Smooth muscle cell (in vitro differentiated cells): ENCODE data around the gene LDAH. TPM values are rescaled to one million over a fixed set of nuclear protein-coding genes. Genes with fewer than 3 reads are reported as not detected.
A peak's percentile ranks its signal among the peaks of the same experiment; 100 is the strongest.

Experiments
- DNase-seq: peaks from one replicate; lab custom pipeline; 2025; ENCODE audit not compliant: unreplicated experiment; lab: John Stamatoyannopoulos, UW
- H2AFZ ChIP-seq: fragments of 200-600 bp; sonication (generic); 2 replicates; pipeline ENCODE4 v1.6.0; 2016; ENCODE audit warnings: antibody characterized with exemption, low read depth, mild to moderate bottlenecking
- H3F3A ChIP-seq: fragments of 200-600 bp; sonication (generic); 2 replicates; pipeline ENCODE4 v1.6.0; 2017; ENCODE audit warnings: antibody characterized with exemption, low read depth
- H3K27ac ChIP-seq: fragments of 200-600 bp; sonication (generic); 2 replicates; pipeline ENCODE4 v1.5.1; 2016; ENCODE audit warnings: low read depth, mild to moderate bottlenecking
- H3K27me3 ChIP-seq: fragments of 200-600 bp; sonication (generic); 2 replicates; pipeline ENCODE4 v1.6.1; 2016; ENCODE audit warnings: low read depth, mild to moderate bottlenecking
- H3K36me3 ChIP-seq: fragments of 200-600 bp; sonication (generic); 2 replicates; pipeline ENCODE4 v1.5.1; 2016; ENCODE audit warnings: low read depth
- H3K4me1 ChIP-seq: fragments of 200-600 bp; sonication (generic); 2 replicates; pipeline ENCODE4 v1.5.1; 2016; ENCODE audit warnings: low read depth
- H3K4me2 ChIP-seq: fragments of 200-600 bp; sonication (generic); 2 replicates; pipeline ENCODE4 v1.6.0; 2016; ENCODE audit warnings: mild to moderate bottlenecking
- H3K4me3 ChIP-seq: fragments of 200-600 bp; sonication (generic); 2 replicates; pipeline ENCODE4 v1.5.1; 2016; ENCODE audit warnings: mild to moderate bottlenecking
- H3K79me2 ChIP-seq: fragments of 200-600 bp; sonication (generic); 2 replicates; pipeline ENCODE4 v1.6.0; 2016; ENCODE audit warnings: low read depth, mild to moderate bottlenecking
- H3K9ac ChIP-seq: fragments of 200-600 bp; sonication (generic); 2 replicates; pipeline ENCODE4 v1.6.0; 2016; ENCODE audit warnings: low read depth
- H3K9me3 ChIP-seq: fragments of 200-600 bp; sonication (generic); replicated peaks from 2 replicates; pipeline ENCODE4 v1.5.1; 2016; ENCODE audit warnings: low read depth
- H4K20me1 ChIP-seq: fragments of 200-600 bp; sonication (generic); 2 replicates; pipeline ENCODE4 v1.6.0; 2016; ENCODE audit warnings: low read depth
- WGBS: methylation state at CpG from one replicate; pipeline ENCODE4 v1.1.7; 2016; ENCODE audit warnings: low lambda C conversion rate; 5-methylcytosine and 5-hydroxymethylcytosine counted together
- polyA plus RNA-seq: library from polyadenylated mRNA; unstranded; fragments of >200 nt; fragmentation: Nextera tagmentation; extraction: Ambion mirVana; gene quantifications from 2 replicates; pipeline ENCODE4 v1.2.1, GENCODE V29; 2016
- total RNA-seq: library from RNA; depleted of rRNA; stranded (reverse); fragments of >200 nt; gene quantifications from 2 replicates; pipeline ENCODE4 v1.2.3, GENCODE V29; 2014
- TF ChIP-seq, protein P1 (sequence below): fragments of 200-600 bp; sonication (generic); IDR thresholded peaks from 2 replicates; pipeline ENCODE4 v1.5.1; 2017; ENCODE audit warnings: borderline replicate concordance, mild to moderate bottlenecking, antibody characterized with exemption; ENCODE audit not compliant: insufficient read depth, poor library complexity, severe bottlenecking

The LDAH gene
- total and polyA plus RNA-seq, 2 experiments from 2014 or later: 14.9 to 15.7 TPM

DNA sequence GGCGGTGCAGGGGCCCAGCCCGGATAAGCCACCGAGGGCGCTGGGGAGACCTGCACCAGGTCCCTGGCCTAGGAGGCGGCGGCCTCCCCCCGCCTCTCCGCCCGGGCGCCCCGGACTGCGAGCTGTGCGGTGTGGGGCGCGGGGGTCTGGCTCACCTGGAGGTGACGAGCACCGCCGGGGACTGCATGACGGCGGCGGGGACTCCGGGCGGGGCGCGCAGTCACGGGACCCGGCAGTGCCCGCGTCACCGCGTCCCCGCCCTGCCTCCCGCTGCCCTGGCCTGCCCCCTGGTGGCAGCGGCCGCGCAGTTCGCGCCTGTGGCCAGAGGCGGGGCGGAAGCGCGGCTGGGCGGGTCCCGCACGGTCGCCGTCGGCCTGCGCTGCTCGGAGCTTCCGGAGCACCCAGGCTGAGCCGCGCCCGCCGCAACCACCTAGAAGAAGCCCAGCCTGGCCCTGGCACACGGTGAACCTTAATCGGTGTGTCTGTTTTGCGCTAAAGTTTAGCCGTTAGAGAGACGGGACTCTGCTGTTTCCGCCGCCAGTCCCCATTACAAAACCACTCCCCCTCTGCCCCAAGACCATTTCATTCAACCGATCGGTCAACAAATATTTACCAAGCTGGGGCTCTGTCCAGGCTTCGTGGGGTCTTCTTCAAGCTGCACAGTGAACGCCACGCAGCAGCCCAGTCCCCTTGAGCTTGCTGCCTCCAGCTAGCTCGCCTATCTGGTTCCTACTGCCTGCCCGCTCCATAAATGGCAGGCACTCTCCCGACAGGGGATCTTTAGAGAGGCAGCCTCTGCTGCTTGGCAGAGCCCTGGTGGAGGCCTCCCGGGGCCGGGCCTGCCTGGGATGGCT is 171.8 kb downstream of the LDAH start, which contains the start of gene HS1BP3:
Gene HS1BP3, minus strand, starts transcription at position 222 of the 854 bp plus-strand sequence. Its CDS starts 35 bp downstream, at position 187.
- H3K4me1 ChIP-seq: peaks cover 6% of the 10 kb centered on the region
- TF ChIP-seq, protein P1, sequence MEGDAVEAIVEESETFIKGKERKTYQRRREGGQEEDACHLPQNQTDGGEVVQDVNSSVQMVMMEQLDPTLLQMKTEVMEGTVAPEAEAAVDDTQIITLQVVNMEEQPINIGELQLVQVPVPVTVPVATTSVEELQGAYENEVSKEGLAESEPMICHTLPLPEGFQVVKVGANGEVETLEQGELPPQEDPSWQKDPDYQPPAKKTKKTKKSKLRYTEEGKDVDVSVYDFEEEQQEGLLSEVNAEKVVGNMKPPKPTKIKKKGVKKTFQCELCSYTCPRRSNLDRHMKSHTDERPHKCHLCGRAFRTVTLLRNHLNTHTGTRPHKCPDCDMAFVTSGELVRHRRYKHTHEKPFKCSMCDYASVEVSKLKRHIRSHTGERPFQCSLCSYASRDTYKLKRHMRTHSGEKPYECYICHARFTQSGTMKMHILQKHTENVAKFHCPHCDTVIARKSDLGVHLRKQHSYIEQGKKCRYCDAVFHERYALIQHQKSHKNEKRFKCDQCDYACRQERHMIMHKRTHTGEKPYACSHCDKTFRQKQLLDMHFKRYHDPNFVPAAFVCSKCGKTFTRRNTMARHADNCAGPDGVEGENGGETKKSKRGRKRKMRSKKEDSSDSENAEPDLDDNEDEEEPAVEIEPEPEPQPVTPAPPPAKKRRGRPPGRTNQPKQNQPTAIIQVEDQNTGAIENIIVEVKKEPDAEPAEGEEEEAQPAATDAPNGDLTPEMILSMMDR: peak; percentile 86
- no peaks in the 10 kb centered on the region for H3F3A ChIP-seq
- DNase-seq: peak; percentile 51
- H3K27ac ChIP-seq: peak within 1 kb of the TSS; percentile 68
- H3K4me2 ChIP-seq: peak within 1 kb of the TSS; percentile 93
- peaks cover 9% of the 10 kb centered on the region for H3K79me2 ChIP-seq
- H2AFZ ChIP-seq: peak within 1 kb of the TSS; percentile 99
- H3K27me3 ChIP-seq: no peaks in the 10 kb centered on the region
- peak within 1 kb of the TSS; percentile 92 for H3K9ac ChIP-seq
- peak within 1 kb of the TSS; percentile 93 for H3K4me3 ChIP-seq
- no peaks in the 10 kb centered on the region for H3K36me3 ChIP-seq
- no peaks in the 10 kb centered on the region for H3K9me3 ChIP-seq
- H4K20me1 ChIP-seq: peaks cover 14% of the 10 kb centered on the region
- WGBS: 3% methylated on average over 49 of the region's 72 CpGs

DNA sequence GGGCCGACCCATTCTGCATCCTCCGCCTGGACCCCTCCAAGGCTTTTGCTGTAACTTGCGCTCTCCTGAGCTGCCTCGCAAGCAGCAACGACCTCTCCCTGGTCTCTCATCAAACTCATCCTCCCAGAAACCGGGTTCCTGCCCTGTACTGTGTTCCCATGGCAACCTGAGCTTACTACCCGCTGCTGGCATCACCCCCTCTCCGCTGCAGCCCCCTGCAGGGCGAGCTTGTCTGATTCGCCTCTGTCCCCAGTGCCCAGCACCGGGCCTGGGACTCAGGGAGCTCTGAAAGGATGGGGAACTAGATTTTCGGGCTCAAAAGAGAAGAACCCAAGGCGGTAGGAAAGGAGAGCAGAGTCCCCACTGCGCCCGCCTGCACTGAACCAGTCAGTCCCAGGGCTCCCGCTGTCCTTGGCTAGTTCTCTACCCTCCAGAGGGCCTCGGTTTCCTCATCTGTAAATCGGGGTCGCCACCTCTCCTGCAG is 172.5 kb downstream of the LDAH start:
- Histone ChIP-seq H2AFZ (peak overlapping the region; percentile 88), H3K79me2 (peaks cover 9% of the 10 kb centered on the region), H3K36me3 (no peaks in the 10 kb centered on the region), H3F3A (no peaks in the 10 kb centered on the region), H3K4me3 (peak overlapping the region; percentile 93), H3K4me1 (peaks cover 6% of the 10 kb centered on the region), H3K27me3 (no peaks in the 10 kb centered on the region), H3K27ac (peak overlapping the region; percentile 68), H3K9ac (peak overlapping the region; percentile 92), H3K9me3 (no peaks in the 10 kb centered on the region), H4K20me1 (peaks cover 14% of the 10 kb centered on the region), H3K4me2 (peak overlapping the region; percentile 93)
- TF ChIP-seq, protein P1: no peak
- DNase-seq: no peak
- 14% methylated on average over 19 of the region's 19 CpGs for WGBS

DNA sequence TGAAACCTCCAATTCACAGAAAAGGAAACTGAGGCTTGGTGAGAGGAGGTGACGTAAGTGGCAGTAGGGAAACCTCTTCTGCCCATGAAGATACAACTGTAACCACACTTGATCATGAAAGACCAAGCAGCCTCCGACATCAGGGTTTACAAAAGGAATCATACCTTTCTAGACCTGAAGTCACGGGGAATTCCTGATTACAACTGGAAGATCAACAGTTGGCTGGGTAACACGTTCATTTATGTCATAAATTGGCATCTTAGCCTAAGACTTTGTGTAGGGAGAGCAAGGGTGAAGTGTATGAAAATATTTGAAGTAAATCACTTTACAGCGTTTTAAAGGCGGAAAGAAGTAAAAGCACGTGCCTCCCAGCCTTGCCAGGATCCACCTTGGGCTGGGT is 172.9 kb downstream of the LDAH start:
- TF ChIP-seq, protein P1: no peak
- no peaks in the 10 kb centered on the region for H3K36me3 ChIP-seq
- H3K4me1 ChIP-seq: peaks cover 6% of the 10 kb centered on the region
- peak overlapping the region; percentile 92 for H3K9ac ChIP-seq
- H3F3A ChIP-seq: no peaks in the 10 kb centered on the region
- WGBS: 90% methylated on average over 7 of the region's 7 CpGs
- peaks cover 14% of the 10 kb centered on the region for H4K20me1 ChIP-seq
- no peaks in the 10 kb centered on the region for H3K9me3 ChIP-seq
- no peaks in the 10 kb centered on the region for H3K27me3 ChIP-seq
- H3K79me2 ChIP-seq: peaks cover 9% of the 10 kb centered on the region
- H3K4me3 ChIP-seq: peak overlapping the region; percentile 93
- no peak overlapping the region for H2AFZ ChIP-seq
- DNase-seq: no peak
- H3K4me2 ChIP-seq: peak overlapping the region; percentile 93
- H3K27ac ChIP-seq: no peak overlapping the region
